ENCODE results near the gene HOXA10.

DNA sequence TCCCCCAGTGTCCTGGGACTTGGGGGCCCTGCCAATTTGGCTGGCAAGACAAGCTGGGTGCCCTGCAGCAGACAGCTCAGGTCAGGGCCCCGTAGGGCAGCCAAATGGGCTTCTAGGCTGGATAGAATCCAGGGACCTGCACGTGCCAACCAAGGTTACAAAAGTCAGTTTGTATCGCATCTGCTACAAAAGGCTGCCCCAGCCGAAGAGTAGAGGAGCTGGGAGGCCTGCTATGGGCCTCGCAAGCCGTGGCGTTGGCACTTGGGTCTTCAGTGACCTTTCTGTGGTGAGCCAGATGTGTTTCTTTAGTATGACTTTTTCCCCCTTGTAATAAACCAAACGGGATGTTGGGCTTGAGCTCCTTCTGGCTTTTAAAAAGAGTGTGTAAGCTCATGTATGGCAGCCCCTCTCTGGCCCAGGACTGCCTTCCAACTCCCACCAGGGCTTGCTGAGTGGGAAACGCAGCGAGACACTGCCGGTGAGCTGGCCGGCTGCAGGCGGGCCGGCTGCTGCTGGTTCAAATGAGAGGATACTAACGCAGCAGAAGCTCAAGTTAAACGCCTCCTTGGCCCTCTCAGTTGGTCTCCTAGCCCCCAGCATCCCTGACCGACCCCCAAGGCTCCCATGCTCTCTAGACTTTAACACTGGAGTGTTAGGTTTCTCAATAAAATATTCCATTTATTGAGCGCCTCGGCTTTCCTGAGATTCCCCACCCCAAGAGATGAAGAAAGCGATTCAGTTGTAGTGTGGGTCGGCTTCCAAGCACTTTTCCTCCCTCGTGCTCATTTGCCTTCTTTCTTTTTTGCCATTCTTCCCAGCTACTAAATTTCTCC, 3.1 kb upstream of the HOXA10 start:
- TF ChIP-seq, protein P1, sequence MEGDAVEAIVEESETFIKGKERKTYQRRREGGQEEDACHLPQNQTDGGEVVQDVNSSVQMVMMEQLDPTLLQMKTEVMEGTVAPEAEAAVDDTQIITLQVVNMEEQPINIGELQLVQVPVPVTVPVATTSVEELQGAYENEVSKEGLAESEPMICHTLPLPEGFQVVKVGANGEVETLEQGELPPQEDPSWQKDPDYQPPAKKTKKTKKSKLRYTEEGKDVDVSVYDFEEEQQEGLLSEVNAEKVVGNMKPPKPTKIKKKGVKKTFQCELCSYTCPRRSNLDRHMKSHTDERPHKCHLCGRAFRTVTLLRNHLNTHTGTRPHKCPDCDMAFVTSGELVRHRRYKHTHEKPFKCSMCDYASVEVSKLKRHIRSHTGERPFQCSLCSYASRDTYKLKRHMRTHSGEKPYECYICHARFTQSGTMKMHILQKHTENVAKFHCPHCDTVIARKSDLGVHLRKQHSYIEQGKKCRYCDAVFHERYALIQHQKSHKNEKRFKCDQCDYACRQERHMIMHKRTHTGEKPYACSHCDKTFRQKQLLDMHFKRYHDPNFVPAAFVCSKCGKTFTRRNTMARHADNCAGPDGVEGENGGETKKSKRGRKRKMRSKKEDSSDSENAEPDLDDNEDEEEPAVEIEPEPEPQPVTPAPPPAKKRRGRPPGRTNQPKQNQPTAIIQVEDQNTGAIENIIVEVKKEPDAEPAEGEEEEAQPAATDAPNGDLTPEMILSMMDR (IDR thresholded peaks at IDR 0.05), result no peak
- TF ChIP-seq POLR2A (IDR thresholded peaks at IDR 0.05), result no peak
